OCI-LY7 (cell line): ENCODE results near the gene ZNF83. TPM values are rescaled to one million over a fixed set of nuclear protein-coding genes. Genes with fewer than 3 reads are reported as not detected.

Experiments
- BruUV-seq: library from RNA; stranded (reverse); fragments of 400-500 nt; replicated peaks from 2 replicates; lab custom pipeline; 2021; lab: Mats Ljungman, UMichigan
- CTCF ChIA-PET: fragments of 300-600 bp; sonication (Branson Sonifier 250); formaldehyde crosslinking; loops from one replicate; lab custom pipeline; 2022; ENCODE audit warnings: antibody characterized with exemption; ENCODE audit not compliant: unreplicated experiment; lab: Charles Lee
- POLR2A ChIA-PET: fragments of 300-600 bp; sonication (Branson Sonifier 250); formaldehyde crosslinking; loops from one replicate; lab custom pipeline; 2022; ENCODE audit warnings: antibody characterized with exemption; lab: Charles Lee
- DNase-seq: peaks from one replicate; pipeline ENCODE4 v3.0.0-alpha.2; 2015; ENCODE audit warnings: low spot score
- H2AFZ ChIP-seq: fragments of 200-600 bp; sonication (generic), shearing (Covaris generic); 2 replicates; pipeline ENCODE4 v1.6.1; 2014; ENCODE audit warnings: mild to moderate bottlenecking, antibody characterized with exemption, low read length, moderate library complexity
- H3K27ac ChIP-seq: fragments of 200-600 bp; sonication (generic); 2 replicates; pipeline ENCODE4 v1.5.1; 2014; ENCODE audit warnings: mixed run types, low read depth, mild to moderate bottlenecking, moderate library complexity, low read length, inconsistent platforms; ENCODE audit not compliant: poor library complexity, severe bottlenecking
- H3K36me3 ChIP-seq: fragments of 200-600 bp; sonication (generic); 2 replicates; pipeline ENCODE4 v1.6.1; 2014; ENCODE audit warnings: mild to moderate bottlenecking, antibody characterized with exemption, low read length, moderate library complexity, mixed read lengths; ENCODE audit not compliant: insufficient read depth
- H3K4me1 ChIP-seq: fragments of 200-600 bp; sonication (generic); 2 replicates; pipeline ENCODE4 v1.5.1; 2014; ENCODE audit warnings: mild to moderate bottlenecking, low read length; ENCODE audit not compliant: insufficient read depth, poor library complexity, severe bottlenecking
- H3K4me2 ChIP-seq: fragments of 200-600 bp; sonication (generic); 2 replicates; pipeline ENCODE4 v1.6.1; 2014; ENCODE audit warnings: mild to moderate bottlenecking, low read length
- H3K4me3 ChIP-seq: fragments of 200-600 bp; sonication (generic); 2 replicates; pipeline ENCODE4 v1.5.1; 2014; ENCODE audit warnings: mild to moderate bottlenecking, low read depth, low read length; ENCODE audit not compliant: poor library complexity, severe bottlenecking
- H3K79me2 ChIP-seq: fragments of 200-600 bp; sonication (generic); 2 replicates; pipeline ENCODE4 v1.6.1; 2016; ENCODE audit warnings: low read depth, mild to moderate bottlenecking, low read length, moderate library complexity, mixed read lengths; ENCODE audit not compliant: insufficient read depth
- H3K9me2 ChIP-seq: fragments of 200-600 bp; sonication (generic); 2 replicates; pipeline ENCODE4 v1.6.1; 2016; ENCODE audit warnings: mild to moderate bottlenecking, low read length, mixed read lengths; ENCODE audit not compliant: insufficient read depth
- H3K9me3 ChIP-seq: fragments of 200-600 bp; sonication (generic); 2 replicates; pipeline ENCODE4 v1.6.1; 2014; ENCODE audit warnings: mild to moderate bottlenecking, mixed run types, low read length, mixed read lengths
- H4K20me1 ChIP-seq: fragments of 200-600 bp; sonication (generic); 2 replicates; pipeline ENCODE4 v1.6.1; 2014; ENCODE audit warnings: mild to moderate bottlenecking, antibody characterized with exemption, low read length, moderate library complexity, mixed read lengths; ENCODE audit not compliant: insufficient read depth
- EZH2phosphoT487 ChIP-seq: fragments of 200-600 bp; sonication (generic); IDR thresholded peaks from 2 replicates; pipeline ENCODE4 v1.6.1; 2018; ENCODE audit warnings: low read depth, borderline replicate concordance, mild to moderate bottlenecking, mixed run types, antibody characterized with exemption, low read length, moderate library complexity, mixed read lengths
- intact Hi-C: fragments of 100-400 bp; cut with micrococcal nuclease; formaldehyde crosslinking; loops from one replicate; pipeline ENCODE4 v1.10.0; 2022; ENCODE audit not compliant: unreplicated experiment
- total RNA-seq, 2 experiments: library from RNA; depleted of rRNA in 1 of 2; stranded (reverse); fragments of >200 nt in 1 of 2; shearing (Covaris generic) in 1 of 2; gene quantifications; 2 replicates each; pipeline ENCODE4 v1.2.3, GENCODE V29; 2014 to 2022
- TF ChIP-seq, protein P1 (sequence below): fragments of 200-600 bp; sonication (generic); conservative IDR thresholded peaks from 2 replicates; pipeline ENCODE4 v1.5.1; 2014; ENCODE audit warnings: mild to moderate bottlenecking, antibody characterized with exemption, low read length, moderate library complexity, mixed read lengths

Gene ZNF83
- total RNA-seq, 2 experiments from 2014 or later: 47.2 to 59.4 TPM

DNA sequence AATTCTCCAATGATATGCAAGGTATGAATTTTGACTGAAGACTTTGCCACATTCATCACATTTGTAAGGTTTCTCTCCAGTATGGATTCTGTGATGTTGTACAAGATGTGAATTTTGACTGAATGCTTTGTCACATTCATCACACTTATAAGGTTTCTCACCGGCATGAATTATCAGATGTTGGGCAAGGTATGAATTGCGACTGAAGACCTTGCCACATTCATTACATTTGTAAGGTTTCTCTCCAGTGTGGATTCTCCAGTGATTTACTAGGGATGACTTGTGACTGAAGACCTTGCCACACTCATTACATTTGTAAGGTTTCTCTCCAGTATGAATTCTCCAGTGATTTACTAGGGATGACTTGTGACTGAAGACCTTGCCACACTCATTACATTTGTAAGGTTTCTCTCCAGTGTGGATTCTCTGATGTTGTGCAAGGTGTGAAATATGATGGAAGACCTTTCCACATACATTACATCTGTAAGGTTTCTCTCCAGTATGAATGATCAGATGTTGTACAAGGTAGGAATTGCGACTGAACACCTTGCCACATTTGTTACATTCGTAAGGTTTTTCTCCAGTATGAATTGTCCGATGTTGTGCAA lies 24.8 kb downstream of the ZNF83 start:
- no peak overlapping the region for H2AFZ ChIP-seq
- peaks cover 9% of the 10 kb centered on the region; the same call in 1 of the 2 replicates for H3K79me2 ChIP-seq
- H3K9me2 ChIP-seq: no peaks in the 10 kb centered on the region
- H3K4me1 ChIP-seq: no peaks in the 10 kb centered on the region
- ChIA-PET CTCF (no interaction called here), POLR2A (no interaction called here)
- no peak for TF ChIP-seq EZH2phosphoT487
- TF ChIP-seq, protein P1, sequence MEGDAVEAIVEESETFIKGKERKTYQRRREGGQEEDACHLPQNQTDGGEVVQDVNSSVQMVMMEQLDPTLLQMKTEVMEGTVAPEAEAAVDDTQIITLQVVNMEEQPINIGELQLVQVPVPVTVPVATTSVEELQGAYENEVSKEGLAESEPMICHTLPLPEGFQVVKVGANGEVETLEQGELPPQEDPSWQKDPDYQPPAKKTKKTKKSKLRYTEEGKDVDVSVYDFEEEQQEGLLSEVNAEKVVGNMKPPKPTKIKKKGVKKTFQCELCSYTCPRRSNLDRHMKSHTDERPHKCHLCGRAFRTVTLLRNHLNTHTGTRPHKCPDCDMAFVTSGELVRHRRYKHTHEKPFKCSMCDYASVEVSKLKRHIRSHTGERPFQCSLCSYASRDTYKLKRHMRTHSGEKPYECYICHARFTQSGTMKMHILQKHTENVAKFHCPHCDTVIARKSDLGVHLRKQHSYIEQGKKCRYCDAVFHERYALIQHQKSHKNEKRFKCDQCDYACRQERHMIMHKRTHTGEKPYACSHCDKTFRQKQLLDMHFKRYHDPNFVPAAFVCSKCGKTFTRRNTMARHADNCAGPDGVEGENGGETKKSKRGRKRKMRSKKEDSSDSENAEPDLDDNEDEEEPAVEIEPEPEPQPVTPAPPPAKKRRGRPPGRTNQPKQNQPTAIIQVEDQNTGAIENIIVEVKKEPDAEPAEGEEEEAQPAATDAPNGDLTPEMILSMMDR: no peak
- H3K9me3 ChIP-seq: peaks cover 42% of the 10 kb centered on the region
- H4K20me1 ChIP-seq: no peaks in the 10 kb centered on the region
- H3K4me2 ChIP-seq: no peak overlapping the region
- intact Hi-C loops: no loop called here
- BruUV-seq: no TSS peak
- no peak for DNase-seq
- H3K36me3 ChIP-seq: peaks cover 90% of the 10 kb centered on the region
- no peak overlapping the region for H3K27ac ChIP-seq
- H3K4me3 ChIP-seq: no peak overlapping the region

DNA sequence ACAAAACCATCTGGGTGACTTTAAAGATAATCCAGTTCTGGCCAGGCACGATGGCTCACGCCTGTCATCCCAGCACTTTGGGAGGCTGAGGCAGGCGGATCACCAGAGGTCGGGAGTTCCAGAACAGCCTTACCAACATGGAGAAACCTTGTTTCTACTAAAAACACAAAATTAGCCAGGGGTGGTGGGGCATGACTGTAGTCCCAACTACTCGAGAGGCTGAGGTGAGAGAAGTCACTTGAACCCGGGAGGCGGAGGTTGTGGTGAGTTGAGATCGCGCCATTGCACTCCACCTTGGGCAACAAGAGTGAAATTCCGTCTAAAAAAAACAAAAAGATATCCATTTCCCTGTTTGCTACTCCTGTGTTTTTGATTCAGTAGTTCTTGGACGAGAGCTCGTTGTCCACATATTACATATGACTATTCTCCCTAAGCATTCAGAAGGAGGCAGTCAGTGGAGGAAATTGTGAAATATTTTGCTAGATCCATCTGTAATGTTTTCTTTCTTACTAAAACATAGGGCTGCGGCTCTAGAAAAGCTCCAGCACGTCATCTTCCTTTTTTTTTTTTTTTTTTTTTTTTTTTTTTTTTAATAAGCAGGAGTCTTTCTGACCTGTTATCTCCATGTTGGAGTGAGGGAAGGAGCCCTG lies 34.5 kb downstream of the ZNF83 start:
- no TSS peak for BruUV-seq
- CTCF ChIA-PET: no interaction called here
- no peak overlapping the region for H2AFZ ChIP-seq
- no peak overlapping the region for H3K4me3 ChIP-seq
- peaks cover 8% of the 10 kb centered on the region for H3K4me1 ChIP-seq
- intact Hi-C loops: no loop called here
- no peaks in the 10 kb centered on the region for H4K20me1 ChIP-seq
- peaks cover 12% of the 10 kb centered on the region for H3K36me3 ChIP-seq
- no peak overlapping the region for H3K27ac ChIP-seq
- no peak overlapping the region for H3K4me2 ChIP-seq
- no peaks in the 10 kb centered on the region for H3K9me2 ChIP-seq
- no peaks in the 10 kb centered on the region for H3K79me2 ChIP-seq
- no peak for DNase-seq
- POLR2A ChIA-PET: interaction anchor here (0.6 to 0.9 kb wide), 2 partner anchors 38 to 527 kb away, joined by 3 to 4 read pairs; no protein-coding TSS in a partner anchor
- no peaks in the 10 kb centered on the region for H3K9me3 ChIP-seq
- no peak for TF ChIP-seq EZH2phosphoT487
- TF ChIP-seq, protein P1: no peak

DNA sequence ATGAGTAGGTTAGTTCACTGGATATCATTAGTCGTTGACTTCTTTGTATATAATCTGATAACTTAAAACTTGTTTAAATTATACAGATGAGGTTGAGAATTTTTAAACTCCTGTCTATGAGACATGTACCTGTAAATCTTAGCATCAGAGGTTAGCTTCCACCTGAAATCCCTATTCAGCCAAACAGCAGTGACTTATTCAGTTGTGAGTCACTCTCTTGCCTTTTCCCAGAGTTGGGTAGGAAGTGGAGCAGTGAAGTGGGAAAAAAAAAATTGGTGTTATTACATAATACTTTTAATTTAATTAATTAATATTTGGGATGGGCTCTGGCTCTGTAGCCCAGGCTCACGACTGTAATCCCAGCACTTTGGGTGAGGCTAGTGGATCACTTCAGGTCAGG lies 35.2 kb downstream of the ZNF83 start:
- H2AFZ ChIP-seq: no peak overlapping the region
- H4K20me1 ChIP-seq: no peaks in the 10 kb centered on the region
- TF ChIP-seq EZH2phosphoT487: no peak
- TF ChIP-seq, protein P1: no peak
- H3K36me3 ChIP-seq: peaks cover 17% of the 10 kb centered on the region
- CTCF ChIA-PET: no interaction called here
- DNase-seq: no peak
- intact Hi-C loops: no loop called here
- no peak overlapping the region for H3K4me3 ChIP-seq
- H3K79me2 ChIP-seq: no peaks in the 10 kb centered on the region
- H3K9me3 ChIP-seq: no peaks in the 10 kb centered on the region
- H3K27ac ChIP-seq: no peak overlapping the region
- H3K4me1 ChIP-seq: peaks cover 8% of the 10 kb centered on the region
- no peak overlapping the region for H3K4me2 ChIP-seq
- no peaks in the 10 kb centered on the region for H3K9me2 ChIP-seq
- no TSS peak for BruUV-seq
- POLR2A ChIA-PET: no interaction called here
